HepG2 (cell line): ENCODE data around the gene PIK3R4. TPM values are rescaled to one million over a fixed set of nuclear protein-coding genes. Genes with fewer than 3 reads are reported as not detected.

Experiments used
- ATAC-seq: fragments of 200-7000 bp; cut with Tn5 transposase; 3 replicates; pipeline ENCODE4 v1.9.1; 2020; ENCODE audit warnings: mild to moderate bottlenecking, moderate library complexity
- BruUV-seq: library from RNA; stranded (reverse); fragments of 400-500 nt; replicated peaks from 2 replicates; lab custom pipeline; 2021; lab: Mats Ljungman, UMichigan
- CTCF ChIA-PET: fragments of 300-600 bp; formaldehyde crosslinking; extraction: SDS; loops from one replicate; lab custom pipeline; 2021; ENCODE audit warnings: low total read pairs, inconsistent platforms, low intra/inter-chr PET ratio; lab: Yijun Ruan, JAX
- POLR2A ChIA-PET: fragments of 350-600 bp; sonication (Branson Sonifier 250); formaldehyde crosslinking; loops from one replicate; lab custom pipeline; 2020; ENCODE audit warnings: antibody characterized with exemption, inconsistent platforms; lab: Yijun Ruan, JAX
- DNase-seq: peaks from one replicate; pipeline ENCODE4 v3.0.0-alpha.2; 2015; ENCODE audit warnings: low spot score
- FAIRE-seq: peaks from 3 replicates; lab custom pipeline; 2011; peaks lifted over from hg19 to GRCh38; lab: Jason Lieb, UNC
- H2AFZ ChIP-seq: one replicate; pipeline ENCODE4 v1.6.1; 2011; ENCODE audit warnings: low read length, inconsistent platforms
- H3K27ac ChIP-seq: fragments of 300-600 bp; 3 replicates; pipeline ENCODE4 v1.8.0; 2011; ENCODE audit warnings: mixed run types, mild to moderate bottlenecking, mixed read lengths, low read length, inconsistent platforms; ENCODE audit not compliant: insufficient read depth; ENCODE audit errors: extremely low read length
- H3K27me3 ChIP-seq, 2 experiments: fragments of 200-600 bp in 1 of 2; 2 replicates in 1 of 2; 3 replicates in 1 of 2; pipeline versions ENCODE4 v1.6.0 to v1.8.0; 2011; ENCODE audit warnings: low read length in 2 of 2, mild to moderate bottlenecking in 2 of 2, moderate library complexity in 2 of 2, inconsistent platforms in 1 of 2; ENCODE audit not compliant: insufficient read depth in 2 of 2, control insufficient read depth in 1 of 2
- H3K36me3 ChIP-seq, 2 experiments: fragments of 200-600 bp in 1 of 2; replicated peaks in 1 of 2; 2 replicates in 1 of 2; 3 replicates in 1 of 2; pipeline versions ENCODE4 v1.5.1 to v1.8.0; 2011; ENCODE audit warnings: low read length in 2 of 2, inconsistent platforms in 1 of 2; ENCODE audit not compliant: insufficient read depth in 2 of 2, control insufficient read depth in 1 of 2
- H3K4me1 ChIP-seq: 2 replicates; pipeline ENCODE4 v1.5.1; 2012; ENCODE audit warnings: low read length, inconsistent platforms; ENCODE audit not compliant: insufficient read depth
- H3K4me2 ChIP-seq: 2 replicates; pipeline ENCODE4 v1.6.0; 2011; ENCODE audit warnings: low read depth, low read length, inconsistent platforms
- H3K4me3 ChIP-seq, 3 experiments: fragments of 200-600 bp in 1 of 3; sonication (generic), shearing (Covaris generic) in 1 of 3; replicated peaks in 1 of 3; 2 replicates each; pipeline ENCODE4 v1.5.1; 2011 to 2016; ENCODE audit warnings: low read length in 3 of 3, inconsistent platforms in 2 of 3, low read depth in 2 of 3, mild to moderate bottlenecking in 2 of 3, control low read depth in 1 of 3, mixed read lengths in 1 of 3; ENCODE audit not compliant: insufficient read depth in 1 of 3
- H3K79me2 ChIP-seq: one replicate; pipeline ENCODE4 v1.6.1; 2011; ENCODE audit warnings: low read length, inconsistent platforms; ENCODE audit not compliant: insufficient read depth
- H3K9ac ChIP-seq: 2 replicates; pipeline ENCODE4 v1.6.0; 2011; ENCODE audit warnings: mild to moderate bottlenecking, low read depth, low read length, inconsistent platforms; ENCODE audit not compliant: insufficient read depth
- H3K9me3 ChIP-seq: 2 replicates; pipeline ENCODE4 v1.5.1; 2012; ENCODE audit warnings: mild to moderate bottlenecking, low read length
- H4K20me1 ChIP-seq: 2 replicates; pipeline ENCODE4 v1.6.0; 2011; ENCODE audit warnings: inconsistent platforms, mild to moderate bottlenecking, low read length, moderate library complexity; ENCODE audit not compliant: insufficient read depth
- ASH2L ChIP-seq: fragments of 300-600, 200-600 bp; sonication (generic); IDR thresholded peaks from 2 replicates; pipeline ENCODE4 v1.7.0; 2017; ENCODE audit warnings: low read depth, mild to moderate bottlenecking, moderate library complexity, mixed read lengths, low read length; ENCODE audit not compliant: insufficient read length
- ATF7 ChIP-seq, 2 experiments: fragments of 450-650 bp in 1 of 2; sonication (generic) in 1 of 2; formaldehyde crosslinking in 1 of 2; IDR thresholded peaks; 2 replicates each; pipeline versions ENCODE4 v1.4.0 to v1.6.1; 2016 to 2020; ENCODE audit warnings: antibody characterized with exemption in 1 of 2, mild to moderate bottlenecking in 1 of 2, missing genetic modification reagents in 1 of 2
- CREB1 ChIP-seq, 2 experiments: fragments of 450-650 bp in 1 of 2; IDR thresholded peaks; 2 replicates each; pipeline ENCODE4 v1.6.1; 2016 to 2017; ENCODE audit warnings: control low read depth in 1 of 2, mild to moderate bottlenecking in 1 of 2, missing compliant biosample characterization in 1 of 2, missing genetic modification characterization in 1 of 2
- ZNF558 ChIP-seq: sonication (generic); formaldehyde crosslinking; IDR thresholded peaks from 2 replicates; pipeline ENCODE4 v1.9.0; 2022; ENCODE audit warnings: mild to moderate bottlenecking, missing genetic modification reagents, borderline replicate concordance
- ZNF737 ChIP-seq: sonication (generic); formaldehyde crosslinking; IDR thresholded peaks from 2 replicates; pipeline ENCODE4 v1.5.0; 2020; ENCODE audit warnings: missing genetic modification reagents, mild to moderate bottlenecking, borderline replicate concordance
- WGBS: methylation state at CpG from one replicate; pipeline ENCODE4 v1.1.6; 2017; ENCODE audit warnings: low lambda C conversion rate; 5-methylcytosine and 5-hydroxymethylcytosine counted together
- in situ Hi-C: cut with HindIII; loops from 2 replicates; pipeline ENCODE4 v1.10.0; 2017; ENCODE audit warnings: low pct_unique_long_range_greater_than_20kb; ENCODE audit not compliant: extremely low pct_ligation_motif_present
- intact Hi-C: fragments of 100-400 bp; cut with micrococcal nuclease; formaldehyde crosslinking; loops from one replicate; pipeline ENCODE4 v1.10.0; 2022; ENCODE audit not compliant: unreplicated experiment
- polyA plus RNA-seq, 8 experiments: library from polyadenylated mRNA; depleted of rRNA in 3 of 8; stranded (reverse) in 7 of 8; unstranded in 1 of 8; fragments of >200 nt; fragmentation: Illumina TruSeq in 4 of 8; extraction: Trizol in 4 of 8; gene quantifications; 2 replicates each; pipeline versions ENCODE4 v1.2.1 to v1.2.3, GENCODE V29; 2011 to 2016; ENCODE audit warnings: low read depth in 4 of 8, missing spikeins in 1 of 8, mixed read lengths in 1 of 8; ENCODE audit not compliant: insufficient read depth in 1 of 8
- total RNA-seq, 5 experiments: library from RNA; depleted of rRNA; stranded (reverse); fragments of >200 nt; fragmentation: Illumina TruSeq; extraction: Trizol; gene quantifications; 2 replicates each; pipeline ENCODE4 v1.2.3, GENCODE V29; 2016; ENCODE audit warnings: low read depth in 1 of 5

Gene PIK3R4
- total and polyA plus RNA-seq, 2 of the 13 experiments (the other 11 are each of a cell fraction or from before 2014, with no cell fraction given): 22.4 to 26.0 TPM

GRCh38 chr3:130682131-130682530, 64.5 kb downstream of the PIK3R4 start:
- no TSS peak for BruUV-seq
- no peak for DNase-seq
- no peaks in the 10 kb centered on the region for H3K79me2 ChIP-seq
- in situ Hi-C loops: no loop called here
- no peaks in the 10 kb centered on the region for H3K9me3 ChIP-seq
- no peak overlapping the region for H3K27ac ChIP-seq
- H3K4me1 ChIP-seq: no peaks in the 10 kb centered on the region
- 88% methylated on average over 2 of the region's 2 CpGs for WGBS
- H3K4me2 ChIP-seq: no peak overlapping the region
- FAIRE-seq: no peak
- no peak overlapping the region for H2AFZ ChIP-seq
- no peak overlapping the region for H3K4me3 ChIP-seq
- H4K20me1 ChIP-seq: no peaks in the 10 kb centered on the region
- H3K9ac ChIP-seq: no peak overlapping the region
- ChIA-PET CTCF (no interaction called here), POLR2A (no interaction called here)
- peaks cover 7 to 63% of the 10 kb centered on the region in 2 experiments for H3K36me3 ChIP-seq
- ATAC-seq: no peak
- intact Hi-C loops: no loop called here
- no peak for TF ChIP-seq ZNF558
- TF ChIP-seq ZNF737 (CRISPR knock-in tag): no peak
- H3K27me3 ChIP-seq: no peaks in the 10 kb centered on the region

GRCh38 chr3:130679218-130679617, 67.4 kb downstream of the PIK3R4 start:
- FAIRE-seq (no peak), DNase-seq (no peak), ATAC-seq (no peak)
- H3K27me3 ChIP-seq: no peaks in the 10 kb centered on the region
- no peak overlapping the region for H3K9ac ChIP-seq
- no peak for TF ChIP-seq ASH2L
- peak; percentile 61; the same call in 1 of the 2 replicates for TF ChIP-seq CREB1 (IDR thresholded peaks at IDR 0.05)
- TF ChIP-seq CREB1 (CRISPR knock-in tag; IDR thresholded peaks at IDR 0.05): no peak
- TF ChIP-seq ATF7 (IDR thresholded peaks at IDR 0.05): peak; percentile 69
- no peak for TF ChIP-seq ATF7 (CRISPR knock-in tag; IDR thresholded peaks at IDR 0.05)
- H4K20me1 ChIP-seq: no peaks in the 10 kb centered on the region
- WGBS: 95% methylated on average over 7 of the region's 7 CpGs
- no peak overlapping the region for H2AFZ ChIP-seq
- H3K4me1 ChIP-seq: no peaks in the 10 kb centered on the region
- H3K79me2 ChIP-seq: no peaks in the 10 kb centered on the region
- H3K9me3 ChIP-seq: no peaks in the 10 kb centered on the region
- in situ Hi-C loops (no loop called here), intact Hi-C loops (no loop called here)
- H3K4me3 ChIP-seq: no peak overlapping the region
- H3K27ac ChIP-seq: no peak overlapping the region
- no TSS peak for BruUV-seq
- peaks cover 6 to 60% of the 10 kb centered on the region in 2 experiments for H3K36me3 ChIP-seq
- ChIA-PET POLR2A (no interaction called here), CTCF (no interaction called here)
- no peak overlapping the region for H3K4me2 ChIP-seq
